ENCODE results near the gene IQCK.
"Not testable (repeated sequence)": the region's sequence is repeated elsewhere in the genome, so short reads cannot be mapped to it uniquely, and the experiment has no call there.

Gene IQCK

GRCh38 chr16:19760356-19761060 lies 42.4 kb downstream of the IQCK start:
- DNase-seq = no peak

GRCh38 chr16:19765860-19766553 lies 47.9 kb downstream of the IQCK start:
- no peak for DNase-seq

GRCh38 chr16:19766554-19766884 lies 48.4 kb downstream of the IQCK start:
- DNase-seq = no peak

- DNase-seq = no peak
Observed at GRCh38 chr16:19766988-19767387, 48.9 kb downstream of the IQCK start.

GRCh38 chr16:19767497-19767896 lies 49.4 kb downstream of the IQCK start:
- DNase-seq = no peak

- no peak for DNase-seq
Observed at GRCh38 chr16:19769239-19769638, 51.2 kb downstream of the IQCK start.

- no peak for DNase-seq
Observed at GRCh38 chr16:19771040-19771439, 53.0 kb downstream of the IQCK start.

GRCh38 chr16:19771796-19772195 lies 53.7 kb downstream of the IQCK start:
- no peak for DNase-seq

GRCh38 chr16:19774024-19774423 lies 56.0 kb downstream of the IQCK start:
- DNase-seq = no peak

- no peak for DNase-seq
Observed at GRCh38 chr16:19776147-19776546, 58.1 kb downstream of the IQCK start.

- no peak for DNase-seq
Observed at GRCh38 chr16:19776565-19776964, 58.5 kb downstream of the IQCK start.

- DNase-seq = no peak
Observed at GRCh38 chr16:19780321-19780720, 62.2 kb downstream of the IQCK start.

- DNase-seq = no peak
Observed at GRCh38 chr16:19781226-19781625, 63.2 kb downstream of the IQCK start.

- DNase-seq = no peak
Observed at GRCh38 chr16:19783363-19784182, 65.5 kb downstream of the IQCK start.

- no peak for DNase-seq
Observed at GRCh38 chr16:19784183-19784736, 66.2 kb downstream of the IQCK start.

- DNase-seq = no peak
Observed at GRCh38 chr16:19785081-19785480, 67.0 kb downstream of the IQCK start.

GRCh38 chr16:19785512-19786130 lies 67.5 kb downstream of the IQCK start:
- DNase-seq = no peak

- not testable (repeated sequence) for DNase-seq
Observed at GRCh38 chr16:19801369-19801768, 83.3 kb downstream of the IQCK start.

- DNase-seq = not testable (repeated sequence)
Observed at GRCh38 chr16:19801824-19802223, 83.8 kb downstream of the IQCK start.

GRCh38 chr16:19802612-19803011 lies 84.5 kb downstream of the IQCK start:
- DNase-seq = no peak

GRCh38 chr16:19804538-19805323 lies 86.7 kb downstream of the IQCK start:
- peak; percentile 47 for DNase-seq

GRCh38 chr16:19805459-19806162 lies 87.5 kb downstream of the IQCK start:
- no peak for DNase-seq

Measured in CD4-positive, alpha-beta T cell treated with Interleukin-15 for 1 hour (primary cell).